GM12878 (cell line): ENCODE results near the gene SUGP1. TPM values are rescaled to one million over a fixed set of nuclear protein-coding genes. Genes with fewer than 3 reads are reported as not detected.

Experiments
- ATAC-seq: fragments of 200-7000 bp; cut with Tn5 transposase; 3 replicates; pipeline ENCODE4 v1.9.1; 2020; ENCODE audit warnings: mild to moderate bottlenecking, moderate library complexity
- BruUV-seq: library from RNA; stranded (reverse); fragments of 400-500 nt; replicated peaks from 2 replicates; lab custom pipeline; 2021; lab: Mats Ljungman, UMichigan
- CTCF ChIA-PET: fragments of 300-600 bp; sonication (Branson Sonifier 250); formaldehyde crosslinking; extraction: SDS; loops from one replicate; lab custom pipeline; 2021; ENCODE audit warnings: inconsistent platforms; lab: Yijun Ruan, JAX
- POLR2A ChIA-PET: fragments of 350-600 bp; formaldehyde crosslinking; extraction: SDS; loops from one replicate; lab custom pipeline; 2021; ENCODE audit warnings: inconsistent platforms; lab: Charles Lee
- RAD21 ChIA-PET: fragments of 300-600 bp; sonication (Branson Sonifier 250); formaldehyde crosslinking; loops from one replicate; lab custom pipeline; 2023; ENCODE audit warnings: antibody characterized with exemption; ENCODE audit not compliant: unreplicated experiment; lab: Charles Lee
- SMC1A ChIA-PET: fragments of 300-600 bp; sonication (Branson Sonifier 250); formaldehyde crosslinking; loops from one replicate; lab custom pipeline; 2023; ENCODE audit not compliant: unreplicated experiment, uncharacterized antibody; lab: Charles Lee
- DNase-seq: peaks from one replicate; pipeline ENCODE4 v3.0.0-alpha.2; 2011; ENCODE audit warnings: low read depth, low spot score
- FAIRE-seq: peaks from 3 replicates; lab custom pipeline; 2011; peaks lifted over from hg19 to GRCh38; lab: Jason Lieb, UNC
- H2AFZ ChIP-seq: 2 replicates; pipeline ENCODE4 v1.6.0; 2011; ENCODE audit warnings: low read depth, low read length, control low read depth; ENCODE audit not compliant: control insufficient read depth
- H3K27ac ChIP-seq: 2 replicates; pipeline ENCODE4 v1.5.1; 2011; ENCODE audit warnings: control low read depth; ENCODE audit not compliant: control insufficient read depth, insufficient read depth
- H3K27me3 ChIP-seq, 2 experiments: replicated peaks in 1 of 2; 2 replicates each; pipeline versions ENCODE4 v1.6.0 to v1.6.1; 2011; ENCODE audit warnings: low read length in 1 of 2; ENCODE audit not compliant: control insufficient read depth in 2 of 2, insufficient read depth in 2 of 2
- H3K36me3 ChIP-seq, 2 experiments: 2 replicates each; pipeline ENCODE4 v1.5.1; 2011; ENCODE audit warnings: low read length in 1 of 2; ENCODE audit not compliant: control insufficient read depth in 2 of 2, insufficient read depth in 2 of 2
- H3K4me1 ChIP-seq: 2 replicates; pipeline ENCODE4 v1.6.1; 2011; ENCODE audit warnings: mild to moderate bottlenecking, low read length, moderate library complexity, mixed read lengths; ENCODE audit not compliant: control insufficient read depth, insufficient read depth
- H3K4me2 ChIP-seq: 2 replicates; pipeline ENCODE4 v1.6.0; 2011; ENCODE audit warnings: control low read depth; ENCODE audit not compliant: control insufficient read depth, insufficient read depth
- H3K4me3 ChIP-seq: fragments of 200-600 bp; sonication (generic); 2 replicates; pipeline ENCODE4 v1.5.1; 2016
- H3K79me2 ChIP-seq: 2 replicates; pipeline ENCODE4 v1.6.0; 2011; ENCODE audit warnings: low read length; ENCODE audit not compliant: control insufficient read depth, insufficient read depth
- H3K9ac ChIP-seq: 2 replicates; pipeline ENCODE4 v1.8.0; 2011; ENCODE audit warnings: low read length, control low read depth, mixed read lengths; ENCODE audit not compliant: control insufficient read depth, insufficient read depth
- H3K9me3 ChIP-seq: replicated peaks from 3 replicates; pipeline ENCODE4 v1.5.1; 2011; ENCODE audit warnings: mild to moderate bottlenecking, low read length; ENCODE audit not compliant: control insufficient read depth, insufficient read depth
- H4K20me1 ChIP-seq: 2 replicates; pipeline ENCODE4 v1.6.0; 2011; ENCODE audit not compliant: control insufficient read depth, insufficient read depth
- BCL11A ChIP-seq: IDR thresholded peaks from 2 replicates; pipeline ENCODE4 v1.6.1; 2011; ENCODE audit warnings: low read depth, low read length
- CBFB ChIP-seq: IDR thresholded peaks from 2 replicates; pipeline ENCODE4 v1.6.1; 2016; ENCODE audit warnings: antibody characterized with exemption, low read depth
- CHD4 ChIP-seq: fragments of 200-600 bp; sonication (generic); IDR thresholded peaks from 2 replicates; pipeline ENCODE4 v1.6.1; 2016; ENCODE audit warnings: mild to moderate bottlenecking
- DPF2 ChIP-seq: fragments of 450-650 bp; IDR thresholded peaks from 2 replicates; pipeline ENCODE4 v1.6.1; 2017; ENCODE audit warnings: mild to moderate bottlenecking
- EZH2 ChIP-seq: IDR thresholded peaks from 2 replicates; pipeline ENCODE4 v1.6.1; 2012; ENCODE audit warnings: low read depth, mild to moderate bottlenecking, control low read depth, inconsistent platforms, low read length, borderline replicate concordance; ENCODE audit not compliant: control insufficient read depth
- GATAD2B ChIP-seq: fragments of 450-650 bp; conservative IDR thresholded peaks from 2 replicates; pipeline ENCODE4 v1.6.1; 2017; ENCODE audit warnings: low read depth, mild to moderate bottlenecking, moderate library complexity
- HDGF ChIP-seq: fragments of 450-650 bp; IDR thresholded peaks from 2 replicates; pipeline ENCODE4 v1.6.1; 2016; ENCODE audit warnings: antibody characterized with exemption
- LARP7 ChIP-seq: fragments of 450-650 bp; IDR thresholded peaks from 2 replicates; pipeline ENCODE4 v1.6.1; 2017; ENCODE audit warnings: mild to moderate bottlenecking
- MEF2B ChIP-seq: fragments of 450-650 bp; IDR thresholded peaks from 2 replicates; pipeline ENCODE4 v1.6.1; 2018; ENCODE audit warnings: mild to moderate bottlenecking, moderate library complexity; ENCODE audit not compliant: partially characterized antibody, poor library complexity, severe bottlenecking
- NFXL1 ChIP-seq: fragments of 450-650 bp; IDR thresholded peaks from 2 replicates; pipeline ENCODE4 v1.6.1; 2017; ENCODE audit warnings: antibody characterized with exemption, mild to moderate bottlenecking, borderline replicate concordance
- RCOR1 ChIP-seq: conservative IDR thresholded peaks from 2 replicates; pipeline ENCODE4 v1.6.1; 2012; ENCODE audit warnings: low read depth, low read length, improper control_type of control experiment
- SMARCA5 ChIP-seq: fragments of 450-650 bp; IDR thresholded peaks from 2 replicates; pipeline ENCODE4 v1.6.1; 2017; ENCODE audit warnings: mild to moderate bottlenecking
- STAT3 ChIP-seq: IDR thresholded peaks from 2 replicates; pipeline ENCODE4 v1.6.1; 2011; ENCODE audit warnings: low read depth, low read length, improper control_type of control experiment
- SUPT20H ChIP-seq: IDR thresholded peaks from 2 replicates; pipeline ENCODE4 v1.6.1; 2011; ENCODE audit warnings: low read depth, mild to moderate bottlenecking, low read length, moderate library complexity, borderline replicate concordance; ENCODE audit not compliant: control insufficient read depth
- TCF12 ChIP-seq: IDR thresholded peaks from 2 replicates; pipeline ENCODE4 v1.6.1; 2011; ENCODE audit warnings: low read depth, mild to moderate bottlenecking, low read length
- ZNF217 ChIP-seq: fragments of 450-650 bp; IDR thresholded peaks from 2 replicates; pipeline ENCODE4 v1.6.1; 2017; ENCODE audit warnings: antibody characterized with exemption, mild to moderate bottlenecking
- ZSCAN29 ChIP-seq: fragments of 450-650 bp; IDR thresholded peaks from 2 replicates; pipeline ENCODE4 v1.6.1; 2017; ENCODE audit warnings: mild to moderate bottlenecking, moderate library complexity
- WGBS: methylation state at CpG from one replicate; pipeline ENCODE4 v1.1.6; 2016; ENCODE audit warnings: low lambda C conversion rate; ENCODE audit not compliant: insufficient replicate concordance, insufficient coverage; ENCODE audit errors: missing lambda C conversion rate; 5-methylcytosine and 5-hydroxymethylcytosine counted together
- in situ Hi-C: fragments of 300-500 bp; cut with MboI; formaldehyde crosslinking; loops from 9 replicates; pipeline ENCODE4 v1.14.3; 2018; ENCODE audit warnings: mixed read lengths
- intact Hi-C: fragments of 100-400 bp; cut with micrococcal nuclease; formaldehyde crosslinking; loops from one replicate; pipeline ENCODE4 v1.14.2; 2022; ENCODE audit not compliant: unreplicated experiment
- polyA plus RNA-seq, 11 experiments: library from polyadenylated mRNA; depleted of rRNA in 4 of 11; unstranded in 6 of 11; stranded (reverse) in 5 of 11; fragments of >200 nt; fragmentation: Nextera tagmentation in 4 of 11; fragmentation: Illumina TruSeq in 1 of 11; extraction: Ambion mirVana in 4 of 11; extraction: Trizol in 1 of 11; gene quantifications; 1 replicate in 1 of 11; 2 replicates in 10 of 11; pipeline versions ENCODE4 v1.2.1 to v1.2.3, GENCODE V29; 2011 to 2016; ENCODE audit warnings: inconsistent platforms in 2 of 11, missing spikeins in 2 of 11, low read depth in 1 of 11
- total RNA-seq, 4 experiments: library from RNA; depleted of rRNA in 3 of 4; stranded (reverse); fragments of >200 nt in 3 of 4; fragmentation: Illumina TruSeq in 1 of 4; extraction: Trizol in 1 of 4; gene quantifications; 2 replicates each; pipeline versions ENCODE4 v1.2.1 to v1.2.3, GENCODE V29; 2013 to 2021
- TF ChIP-seq, protein P1 (sequence below): fragments of 450-650 bp; IDR thresholded peaks from 2 replicates; pipeline ENCODE4 v1.6.1; 2017; ENCODE audit warnings: mild to moderate bottlenecking, low read depth, inconsistent platforms; ENCODE audit not compliant: poor library complexity, severe bottlenecking
- TF ChIP-seq, protein P2 (sequence below): IDR thresholded peaks from 2 replicates; pipeline ENCODE4 v1.6.1; 2011; ENCODE audit warnings: borderline replicate concordance, low read depth, mild to moderate bottlenecking, moderate library complexity, mixed read lengths, low read length; ENCODE audit not compliant: insufficient read depth; ENCODE audit errors: extremely low read length
- TF ChIP-seq, protein P3 (sequence below): IDR thresholded peaks from 2 replicates; pipeline ENCODE4 v1.6.1; 2011; ENCODE audit warnings: mild to moderate bottlenecking, low read depth, low read length, moderate library complexity; ENCODE audit not compliant: insufficient replicate concordance

SUGP1 gene
- total and polyA plus RNA-seq, 10 of the 15 experiments (the other 5 are each of a cell fraction or from before 2014, with no cell fraction given): 1.6 to 70.2 (median 38.4) TPM

DNA sequence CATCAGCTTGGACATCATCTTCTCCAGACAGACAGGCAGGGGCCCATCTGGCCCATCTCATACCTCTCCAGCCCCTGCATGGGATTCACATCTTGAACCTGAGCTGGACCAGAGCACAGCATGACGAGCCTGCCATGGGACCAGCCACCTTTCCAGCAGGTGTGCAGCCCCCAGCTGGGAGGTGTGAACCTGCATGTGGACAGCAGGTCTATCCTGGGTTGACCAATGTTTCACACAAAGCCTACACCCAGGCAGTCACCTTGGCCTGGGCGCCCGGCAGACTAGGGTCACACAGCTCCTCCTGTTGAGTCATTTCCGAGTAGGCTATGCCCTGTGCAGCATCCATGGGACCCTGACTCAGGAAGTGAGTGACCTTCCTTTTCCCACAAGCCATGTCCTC lies 41.8 kb upstream of the SUGP1 start:
- H3K4me1 ChIP-seq: peaks cover 5% of the 10 kb centered on the region; the same call in 1 of the 2 replicates
- no peak for DNase-seq
- intact Hi-C loops: no loop called here
- H3K79me2 ChIP-seq: no peaks in the 10 kb centered on the region
- H3K36me3 ChIP-seq: no peaks in the 10 kb centered on the region; a peak in 1 of 4 replicates
- ATAC-seq: no peak
- no peaks in the 10 kb centered on the region for H4K20me1 ChIP-seq
- no peak overlapping the region for H3K9ac ChIP-seq
- TF ChIP-seq CHD4: no peak
- TF ChIP-seq NFXL1: no peak
- no peak for TF ChIP-seq SUPT20H
- TF ChIP-seq, protein P1, sequence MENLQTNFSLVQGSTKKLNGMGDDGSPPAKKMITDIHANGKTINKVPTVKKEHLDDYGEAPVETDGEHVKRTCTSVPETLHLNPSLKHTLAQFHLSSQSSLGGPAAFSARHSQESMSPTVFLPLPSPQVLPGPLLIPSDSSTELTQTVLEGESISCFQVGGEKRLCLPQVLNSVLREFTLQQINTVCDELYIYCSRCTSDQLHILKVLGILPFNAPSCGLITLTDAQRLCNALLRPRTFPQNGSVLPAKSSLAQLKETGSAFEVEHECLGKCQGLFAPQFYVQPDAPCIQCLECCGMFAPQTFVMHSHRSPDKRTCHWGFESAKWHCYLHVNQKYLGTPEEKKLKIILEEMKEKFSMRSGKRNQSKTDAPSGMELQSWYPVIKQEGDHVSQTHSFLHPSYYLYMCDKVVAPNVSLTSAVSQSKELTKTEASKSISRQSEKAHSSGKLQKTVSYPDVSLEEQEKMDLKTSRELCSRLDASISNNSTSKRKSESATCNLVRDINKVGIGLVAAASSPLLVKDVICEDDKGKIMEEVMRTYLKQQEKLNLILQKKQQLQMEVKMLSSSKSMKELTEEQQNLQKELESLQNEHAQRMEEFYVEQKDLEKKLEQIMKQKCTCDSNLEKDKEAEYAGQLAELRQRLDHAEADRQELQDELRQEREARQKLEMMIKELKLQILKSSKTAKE: no peak
- TF ChIP-seq, protein P2, sequence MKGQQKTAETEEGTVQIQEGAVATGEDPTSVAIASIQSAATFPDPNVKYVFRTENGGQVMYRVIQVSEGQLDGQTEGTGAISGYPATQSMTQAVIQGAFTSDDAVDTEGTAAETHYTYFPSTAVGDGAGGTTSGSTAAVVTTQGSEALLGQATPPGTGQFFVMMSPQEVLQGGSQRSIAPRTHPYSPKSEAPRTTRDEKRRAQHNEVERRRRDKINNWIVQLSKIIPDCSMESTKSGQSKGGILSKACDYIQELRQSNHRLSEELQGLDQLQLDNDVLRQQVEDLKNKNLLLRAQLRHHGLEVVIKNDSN: no peak
- TF ChIP-seq ZNF217: no peak
- TF ChIP-seq LARP7: no peak
- TF ChIP-seq BCL11A: no peak
- TF ChIP-seq GATAD2B: no peak
- TF ChIP-seq TCF12: no peak
- TF ChIP-seq ZSCAN29: no peak
- no peak for TF ChIP-seq MEF2B
- no peak for TF ChIP-seq EZH2
- no peak for TF ChIP-seq SMARCA5
- TF ChIP-seq RCOR1: no peak
- TF ChIP-seq, protein P3, sequence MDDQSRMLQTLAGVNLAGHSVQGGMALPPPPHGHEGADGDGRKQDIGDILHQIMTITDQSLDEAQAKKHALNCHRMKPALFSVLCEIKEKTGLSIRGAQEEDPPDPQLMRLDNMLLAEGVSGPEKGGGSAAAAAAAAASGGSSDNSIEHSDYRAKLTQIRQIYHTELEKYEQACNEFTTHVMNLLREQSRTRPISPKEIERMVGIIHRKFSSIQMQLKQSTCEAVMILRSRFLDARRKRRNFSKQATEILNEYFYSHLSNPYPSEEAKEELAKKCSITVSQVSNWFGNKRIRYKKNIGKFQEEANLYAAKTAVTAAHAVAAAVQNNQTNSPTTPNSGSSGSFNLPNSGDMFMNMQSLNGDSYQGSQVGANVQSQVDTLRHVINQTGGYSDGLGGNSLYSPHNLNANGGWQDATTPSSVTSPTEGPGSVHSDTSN: no peak
- no peak for TF ChIP-seq HDGF
- no peak for TF ChIP-seq CBFB
- TF ChIP-seq DPF2: no peak
- TF ChIP-seq STAT3: no peak
- TF ChIP-seq, all 136 proteins: peak for 0
- Histone ChIP-seq H3K27ac (no peak overlapping the region), H3K9me3 (no peaks in the 10 kb centered on the region), H3K4me2 (no peak overlapping the region), H3K27me3 (no peaks in the 10 kb centered on the region), H2AFZ (no peak overlapping the region), H3K4me3 (no peak overlapping the region)
- in situ Hi-C loops: no loop called here
- RAD21 ChIA-PET: interaction anchor here (0.6 to 2.9 kb wide), 3 partner anchors 44 to 128 kb away, joined by 3 to 16 read pairs (median 8); partner anchors contain the start of gene GATAD2A
- CTCF ChIA-PET: interaction anchor here (0.7 to 10.8 kb wide), 10 partner anchors 11 to 218 kb away, joined by 3 to 223 read pairs (median 4); partner anchors contain the start of gene GATAD2A
- WGBS: 88% methylated on average over 4 of the region's 4 CpGs
- no TSS peak for BruUV-seq
- POLR2A ChIA-PET: interaction anchor here (0.7 to 1.0 kb wide), 2 partner anchors 33 to 43 kb away, joined by 3 read pairs; partner anchors contain the start of gene GATAD2A
- SMC1A ChIA-PET: interaction anchor here (0.9 to 1.6 kb wide), 5 partner anchors 27 to 131 kb away, joined by 3 to 7 read pairs (median 3); no protein-coding TSS in a partner anchor
- no peak for FAIRE-seq
